Large intestine (tissue), 3 donors: ENCODE results near the gene CRACDL. TPM values are rescaled to one million over a fixed set of nuclear protein-coding genes. Genes with fewer than 3 reads are reported as not detected.

Experiments used
- DNase-seq, 2 donors: peaks; one replicate each; pipeline versions ENCODE4 v3.0.0 to v3.0.0-alpha.2; 2013
- H3K27ac ChIP-seq: one replicate; pipeline ENCODE4 v1.5.1; 2013; ENCODE audit warnings: low read length
- H3K27me3 ChIP-seq: 2 replicates; pipeline ENCODE4 v1.6.1; 2013; ENCODE audit warnings: low read length; ENCODE audit not compliant: control insufficient read depth, insufficient read depth
- H3K36me3 ChIP-seq: 2 replicates; pipeline ENCODE4 v1.6.1; 2013; ENCODE audit warnings: low read length; ENCODE audit not compliant: control insufficient read depth, insufficient read depth
- H3K4me1 ChIP-seq: one replicate; pipeline ENCODE4 v1.6.1; 2013; ENCODE audit warnings: low read length; ENCODE audit not compliant: control insufficient read depth, insufficient read depth
- H3K4me3 ChIP-seq: one replicate; pipeline ENCODE4 v1.5.1; 2013; ENCODE audit warnings: low read length
- H3K9me3 ChIP-seq: one replicate; pipeline ENCODE4 v1.6.1; 2013; ENCODE audit warnings: mild to moderate bottlenecking, low read depth, low read length, moderate library complexity; ENCODE audit not compliant: control insufficient read depth
- WGBS: methylation state at CpG from one replicate; pipeline ENCODE4 v1.1.5; 2013; ENCODE audit warnings: low lambda C conversion rate; ENCODE audit not compliant: insufficient coverage; 5-methylcytosine and 5-hydroxymethylcytosine counted together
- polyA plus RNA-seq: library from polyadenylated mRNA; unstranded; fragments of 120-200 nt; gene quantifications from one replicate; pipeline ENCODE4 v1.2.1, GENCODE V29; 2013

Gene CRACDL
- polyA plus RNA-seq, 1 donor: 3.0 TPM

- no peaks in the 10 kb centered on the region for H3K4me1 ChIP-seq
Measured at GRCh38 chr2:98937906-98938305, 1.9 kb upstream of the CRACDL start.

GRCh38 chr2:98936353-98937351 is 627 bp upstream of the CRACDL start:
- peaks cover 63% of the 10 kb centered on the region for H3K27me3 ChIP-seq
- peaks cover 4% of the 10 kb centered on the region for H3K9me3 ChIP-seq
- H3K4me3 ChIP-seq: peak overlapping the region; percentile 28
- H3K4me1 ChIP-seq: no peaks in the 10 kb centered on the region
- peak in 1 of 2 donors; percentile 34 for DNase-seq
- H3K36me3 ChIP-seq: no peaks in the 10 kb centered on the region
- WGBS: no CpG with 5 or more reads among the region's 100 CpGs
- H3K27ac ChIP-seq: no peak overlapping the region

More at GRCh38 chr2:98937906-98938305, 1.9 kb upstream of the CRACDL start:
- Histone ChIP-seq H3K27ac (no peak overlapping the region), H3K27me3 (peaks cover 62% of the 10 kb centered on the region), H3K36me3 (no peaks in the 10 kb centered on the region), H3K9me3 (peaks cover 4% of the 10 kb centered on the region), H3K4me3 (no peak overlapping the region)
- DNase-seq: no peak
- 81% methylated on average over 2 of the region's 2 CpGs for WGBS

DNA sequence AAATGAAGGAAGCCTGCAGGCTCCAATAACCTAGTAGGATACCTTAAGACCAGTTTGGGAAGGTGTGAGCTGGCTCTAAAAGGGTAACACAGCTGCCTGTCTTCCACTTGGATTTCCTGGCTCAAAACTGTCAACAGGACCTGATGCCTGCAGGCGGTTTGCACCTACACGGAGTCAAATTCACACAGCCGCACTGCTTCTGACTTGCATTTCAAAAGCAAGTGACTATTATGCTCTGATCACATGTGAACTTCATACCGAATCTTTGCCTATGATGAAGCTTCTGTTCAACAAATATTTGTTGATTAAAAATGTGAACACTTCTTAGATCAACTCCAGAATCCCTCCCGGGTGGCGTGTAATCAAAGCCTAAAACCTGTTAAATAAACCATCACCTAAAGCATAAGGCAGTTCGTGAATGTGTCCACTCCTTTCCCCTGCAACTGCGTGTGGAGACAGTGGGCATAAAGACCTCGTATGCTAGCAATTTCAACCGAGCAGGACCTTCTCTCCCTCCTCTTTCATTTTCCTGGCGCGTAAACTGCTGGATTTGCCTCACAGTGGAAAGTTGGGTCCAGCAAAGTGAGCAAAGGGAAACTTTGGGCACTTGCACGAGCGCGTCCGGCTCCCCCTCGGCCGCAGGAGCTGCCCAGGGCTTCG is 784 bp downstream of the CRACDL start:
- DNase-seq: no peak
- peaks cover 63% of the 10 kb centered on the region for H3K27me3 ChIP-seq
- no peaks in the 10 kb centered on the region for H3K36me3 ChIP-seq
- no peaks in the 10 kb centered on the region for H3K4me1 ChIP-seq
- H3K4me3 ChIP-seq: no peak overlapping the region
- H3K9me3 ChIP-seq: peaks cover 4% of the 10 kb centered on the region
- WGBS: no CpG with 5 or more reads among the region's 19 CpGs
- H3K27ac ChIP-seq: no peak overlapping the region

- H3K36me3 ChIP-seq: no peaks in the 10 kb centered on the region
- no CpG with 5 or more reads among the region's 10 CpGs for WGBS
- no peak for DNase-seq
- peaks cover 4% of the 10 kb centered on the region for H3K9me3 ChIP-seq
- H3K27ac ChIP-seq: no peak overlapping the region
- no peaks in the 10 kb centered on the region for H3K4me1 ChIP-seq
- peaks cover 45% of the 10 kb centered on the region for H3K27me3 ChIP-seq
- H3K4me3 ChIP-seq: no peak overlapping the region
Measured at GRCh38 chr2:98932778-98933343, 3.2 kb downstream of the CRACDL start.

DNA sequence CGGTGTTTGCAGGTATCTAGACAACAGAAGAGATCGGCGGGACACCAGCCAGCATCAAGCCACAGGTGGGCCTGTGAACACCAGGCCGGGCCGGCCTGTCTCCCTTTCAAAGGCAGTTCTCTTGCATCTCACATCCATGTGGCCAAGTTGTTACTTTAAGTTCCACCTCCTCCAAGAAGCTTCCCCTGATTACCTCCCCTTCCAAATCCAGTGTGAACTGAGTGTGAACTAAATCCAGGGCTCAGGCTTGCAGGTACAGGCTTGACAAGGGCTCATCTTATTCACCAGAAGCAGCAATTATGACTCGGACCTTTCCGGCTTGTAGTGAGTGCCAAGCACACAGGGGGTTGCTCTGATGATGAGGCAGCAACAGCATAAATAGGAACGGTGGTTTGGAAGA is 3.9 kb downstream of the CRACDL start:
- no peaks in the 10 kb centered on the region for H3K4me1 ChIP-seq
- H3K9me3 ChIP-seq: peaks cover 3% of the 10 kb centered on the region
- no peak overlapping the region for H3K27ac ChIP-seq
- peaks cover 38% of the 10 kb centered on the region for H3K27me3 ChIP-seq
- WGBS: no CpG with 5 or more reads among the region's 8 CpGs
- no peak overlapping the region for H3K4me3 ChIP-seq
- no peaks in the 10 kb centered on the region for H3K36me3 ChIP-seq
- DNase-seq: no peak

DNA sequence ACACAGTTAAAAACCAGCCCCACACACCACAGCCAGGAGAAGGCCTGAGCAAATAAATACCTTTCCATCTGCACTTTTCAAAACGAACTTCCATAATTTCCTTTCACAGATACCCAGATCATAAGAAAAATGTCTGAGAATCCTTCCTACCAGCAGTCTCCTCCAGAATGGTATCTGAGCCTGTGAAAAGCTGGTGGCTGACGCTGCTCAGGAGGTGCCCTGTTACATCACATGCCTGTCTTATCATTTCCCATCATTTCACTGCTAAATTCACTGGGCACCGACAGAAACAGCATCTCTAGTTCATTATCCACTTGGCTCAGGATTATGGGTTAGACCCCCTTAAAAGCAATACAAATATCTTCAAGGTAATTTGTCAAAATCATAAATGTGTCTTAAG is 4.4 kb downstream of the CRACDL start:
- no peak for DNase-seq
- Histone ChIP-seq H3K4me1 (no peaks in the 10 kb centered on the region), H3K27me3 (peaks cover 33% of the 10 kb centered on the region), H3K27ac (no peak overlapping the region), H3K9me3 (no peaks in the 10 kb centered on the region), H3K4me3 (no peak overlapping the region), H3K36me3 (no peaks in the 10 kb centered on the region)
- WGBS: 80% methylated on average over 1 of the region's 3 CpGs

DNA sequence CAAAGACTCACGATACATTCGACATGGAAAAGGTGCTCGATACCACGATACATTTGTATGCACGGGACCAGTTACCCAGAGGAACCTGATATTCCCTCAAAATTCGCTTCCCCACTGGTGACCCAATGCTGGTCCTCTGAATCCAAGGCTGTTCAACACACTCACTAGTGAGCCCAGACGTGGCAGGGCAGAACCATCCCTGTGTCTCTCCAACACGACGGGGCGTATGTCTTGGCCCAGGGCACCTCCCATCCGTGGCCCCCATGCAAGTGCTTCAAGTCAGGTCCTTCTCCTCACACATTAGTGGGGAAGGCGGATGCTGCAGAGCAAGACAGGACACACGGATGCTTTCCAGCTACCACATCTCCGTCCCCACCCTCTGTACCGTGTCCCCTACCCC is 6.1 kb downstream of the CRACDL start:
- Histone ChIP-seq H3K4me1 (peaks cover 5% of the 10 kb centered on the region), H3K27me3 (peaks cover 19% of the 10 kb centered on the region), H3K36me3 (no peaks in the 10 kb centered on the region), H3K4me3 (no peak overlapping the region), H3K9me3 (no peaks in the 10 kb centered on the region), H3K27ac (no peak overlapping the region)
- DNase-seq: no peak
- WGBS: no CpG with 5 or more reads among the region's 15 CpGs

- no peaks in the 10 kb centered on the region for H3K36me3 ChIP-seq
- H3K4me1 ChIP-seq: peaks cover 14% of the 10 kb centered on the region
- peaks cover 3% of the 10 kb centered on the region for H3K27me3 ChIP-seq
- no peak for DNase-seq
- WGBS: no CpG with 5 or more reads among the region's 10 CpGs
- no peaks in the 10 kb centered on the region for H3K9me3 ChIP-seq
- no peak overlapping the region for H3K27ac ChIP-seq
- no peak overlapping the region for H3K4me3 ChIP-seq
Measured at GRCh38 chr2:98928242-98928641, 7.8 kb downstream of the CRACDL start.

GRCh38 chr2:98927027-98927426 is 9.0 kb downstream of the CRACDL start:
- H3K36me3 ChIP-seq: no peaks in the 10 kb centered on the region
- no peak overlapping the region for H3K4me3 ChIP-seq
- no peaks in the 10 kb centered on the region for H3K9me3 ChIP-seq
- H3K27me3 ChIP-seq: no peaks in the 10 kb centered on the region
- no peak for DNase-seq
- peaks cover 14% of the 10 kb centered on the region for H3K4me1 ChIP-seq
- WGBS: no CpG with 5 or more reads among the region's 13 CpGs
- H3K27ac ChIP-seq: no peak overlapping the region

DNA sequence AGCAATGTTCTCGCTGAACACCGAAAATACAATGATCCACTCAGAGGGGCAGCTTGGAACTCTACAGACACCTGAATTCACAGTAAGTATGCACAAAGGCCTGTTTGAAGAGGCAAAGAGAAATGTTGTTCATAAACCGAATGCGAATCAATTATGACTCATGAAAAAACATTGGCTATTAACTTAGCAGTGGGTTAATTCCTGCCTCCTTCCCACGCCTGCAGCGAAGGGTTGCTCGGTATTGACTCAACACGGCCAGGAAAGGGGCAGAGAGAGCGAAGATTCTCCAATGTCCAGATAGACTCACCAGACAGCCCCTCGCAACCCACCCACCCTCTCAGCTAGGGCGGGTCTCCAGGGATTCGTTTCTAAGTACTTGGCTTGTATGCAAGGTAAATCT is 9.4 kb downstream of the CRACDL start:
- H3K4me1 ChIP-seq: peaks cover 14% of the 10 kb centered on the region
- H3K27ac ChIP-seq: no peak overlapping the region
- H3K9me3 ChIP-seq: no peaks in the 10 kb centered on the region
- WGBS: 84% methylated on average over 6 of the region's 12 CpGs
- no peak overlapping the region for H3K4me3 ChIP-seq
- DNase-seq: no peak
- H3K36me3 ChIP-seq: no peaks in the 10 kb centered on the region
- no peaks in the 10 kb centered on the region for H3K27me3 ChIP-seq
